Upper lobe of left lung (tissue), 4 donors: Measurements from ENCODE around the gene POLK.

Experiments
- EP300 ChIP-seq, 4 donors: sonication (generic); formaldehyde crosslinking; IDR thresholded peaks; one replicate each; pipeline ENCODE4 v1.5.1; 2017; ENCODE audit warnings: antibody characterized with exemption in 4 of 4, control low read depth in 2 of 4
- POLR2A ChIP-seq, 4 donors: fragments of 450-650 bp; IDR thresholded peaks; one replicate each; pipeline ENCODE4 v1.5.1; 2016 to 2017; ENCODE audit warnings: antibody characterized with exemption in 4 of 4, mild to moderate bottlenecking in 2 of 4
- TF ChIP-seq, protein P1 (sequence below), 6 experiments: fragments of 450-650 bp in 4 of 6; fragments of 200-600 bp in 2 of 6; sonication (generic) in 2 of 6; IDR thresholded peaks; one replicate each; pipeline ENCODE4 v1.5.1; 2016 to 2019; ENCODE audit warnings: antibody characterized with exemption in 6 of 6

DNA sequence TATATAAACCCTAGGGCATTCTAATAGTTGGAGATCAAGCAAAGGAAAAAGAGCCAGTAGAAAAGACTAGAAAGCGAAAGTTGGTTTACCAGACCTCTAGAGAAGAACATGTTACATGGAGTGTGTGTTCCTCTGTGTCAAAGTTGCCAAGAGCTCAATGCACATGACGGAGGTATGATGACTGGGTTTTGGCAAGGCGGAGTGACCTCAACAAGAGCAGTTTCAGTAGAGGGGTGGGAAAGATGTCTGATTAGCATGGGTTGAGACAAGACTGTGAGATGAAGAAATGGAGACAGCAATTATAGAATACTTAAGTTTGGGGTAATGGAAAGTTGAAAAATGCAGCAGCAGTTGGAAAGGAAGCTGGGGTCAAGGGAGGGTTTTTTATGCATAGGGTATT is 101.2 kb downstream of the POLK start:
- TF ChIP-seq, protein P1, sequence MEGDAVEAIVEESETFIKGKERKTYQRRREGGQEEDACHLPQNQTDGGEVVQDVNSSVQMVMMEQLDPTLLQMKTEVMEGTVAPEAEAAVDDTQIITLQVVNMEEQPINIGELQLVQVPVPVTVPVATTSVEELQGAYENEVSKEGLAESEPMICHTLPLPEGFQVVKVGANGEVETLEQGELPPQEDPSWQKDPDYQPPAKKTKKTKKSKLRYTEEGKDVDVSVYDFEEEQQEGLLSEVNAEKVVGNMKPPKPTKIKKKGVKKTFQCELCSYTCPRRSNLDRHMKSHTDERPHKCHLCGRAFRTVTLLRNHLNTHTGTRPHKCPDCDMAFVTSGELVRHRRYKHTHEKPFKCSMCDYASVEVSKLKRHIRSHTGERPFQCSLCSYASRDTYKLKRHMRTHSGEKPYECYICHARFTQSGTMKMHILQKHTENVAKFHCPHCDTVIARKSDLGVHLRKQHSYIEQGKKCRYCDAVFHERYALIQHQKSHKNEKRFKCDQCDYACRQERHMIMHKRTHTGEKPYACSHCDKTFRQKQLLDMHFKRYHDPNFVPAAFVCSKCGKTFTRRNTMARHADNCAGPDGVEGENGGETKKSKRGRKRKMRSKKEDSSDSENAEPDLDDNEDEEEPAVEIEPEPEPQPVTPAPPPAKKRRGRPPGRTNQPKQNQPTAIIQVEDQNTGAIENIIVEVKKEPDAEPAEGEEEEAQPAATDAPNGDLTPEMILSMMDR (IDR thresholded peaks at IDR 0.05): no peak
- TF ChIP-seq EP300 (IDR thresholded peaks at IDR 0.05): no peak
- TF ChIP-seq POLR2A (IDR thresholded peaks at IDR 0.05): no peak
